HG03196 (cell line): Measurements from ENCODE around the gene ABCB8.
"Not testable (repeated sequence)": the region's sequence is repeated elsewhere in the genome, so short reads cannot be mapped to it uniquely, and the experiment has no call there.

Source experiments
- ATAC-seq: cut with Tn5 transposase; IDR thresholded peaks from one replicate; pipeline ENCODE4 v1.9.1; 2021; ENCODE audit not compliant: unreplicated experiment

The ABCB8 gene

GRCh38 chr7:151013733-151014497 is 14.3 kb upstream of the ABCB8 start:
- no peak for ATAC-seq

DNA sequence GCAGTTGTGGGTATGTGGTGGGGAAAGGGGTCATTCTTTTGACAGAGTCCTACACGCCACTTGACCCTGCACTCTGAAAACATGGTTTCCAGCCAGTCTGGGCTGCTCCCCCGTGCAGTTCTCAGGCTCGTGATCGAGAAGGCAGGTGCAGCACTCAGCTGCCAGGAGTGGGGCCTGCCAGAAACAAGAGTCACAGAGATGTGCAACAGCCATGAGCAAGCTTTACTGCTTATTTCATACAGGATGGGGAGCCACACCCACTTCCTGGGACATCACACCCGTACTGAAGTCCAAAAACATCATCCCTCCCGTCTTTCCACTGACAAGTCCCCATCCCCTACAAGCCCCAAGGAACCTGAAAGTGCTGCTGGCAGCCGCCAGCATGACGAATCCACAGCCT is 13.3 kb upstream of the ABCB8 start:
- no peak for ATAC-seq

DNA sequence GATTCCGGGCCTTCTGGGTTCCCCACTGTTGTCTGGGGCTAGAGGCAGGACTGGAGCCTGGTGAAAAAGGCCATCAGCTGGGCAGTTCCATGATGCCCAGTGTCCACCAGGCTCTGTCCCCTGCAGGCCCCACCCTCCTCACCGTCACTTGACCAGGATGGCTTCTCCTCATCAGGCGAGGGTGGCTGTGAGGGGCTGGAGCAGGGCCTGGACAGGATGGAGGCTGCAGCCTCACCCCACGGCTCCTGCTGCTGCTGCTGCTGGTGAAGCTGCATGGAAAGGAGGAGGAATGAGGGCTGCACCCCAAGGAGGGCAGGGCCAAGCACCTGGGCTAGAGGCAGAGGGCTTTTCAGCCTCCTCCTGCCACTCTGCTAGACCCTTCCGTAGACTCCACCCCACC is 12.3 kb upstream of the ABCB8 start:
- no peak for ATAC-seq

DNA sequence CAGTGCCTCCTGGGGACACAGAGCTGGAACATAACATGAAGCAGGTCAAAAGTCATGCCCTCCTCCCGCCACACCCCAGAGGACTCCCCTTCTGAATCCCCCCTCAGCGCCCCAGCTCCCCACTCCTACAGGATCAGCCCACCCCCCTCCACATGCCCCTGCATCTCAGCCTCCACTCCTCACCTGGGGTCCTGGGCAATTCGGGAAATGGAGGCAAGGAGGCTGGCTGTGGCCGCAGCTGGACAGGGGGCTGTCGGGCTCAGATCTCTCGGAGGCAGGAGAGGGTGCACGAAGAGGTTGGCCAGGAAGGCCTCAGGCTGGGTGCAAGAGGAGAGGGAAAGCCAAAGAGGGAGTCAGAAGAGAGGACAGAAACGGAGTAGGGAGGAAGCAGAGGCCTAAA is 11.7 kb upstream of the ABCB8 start:
- no peak for ATAC-seq

DNA sequence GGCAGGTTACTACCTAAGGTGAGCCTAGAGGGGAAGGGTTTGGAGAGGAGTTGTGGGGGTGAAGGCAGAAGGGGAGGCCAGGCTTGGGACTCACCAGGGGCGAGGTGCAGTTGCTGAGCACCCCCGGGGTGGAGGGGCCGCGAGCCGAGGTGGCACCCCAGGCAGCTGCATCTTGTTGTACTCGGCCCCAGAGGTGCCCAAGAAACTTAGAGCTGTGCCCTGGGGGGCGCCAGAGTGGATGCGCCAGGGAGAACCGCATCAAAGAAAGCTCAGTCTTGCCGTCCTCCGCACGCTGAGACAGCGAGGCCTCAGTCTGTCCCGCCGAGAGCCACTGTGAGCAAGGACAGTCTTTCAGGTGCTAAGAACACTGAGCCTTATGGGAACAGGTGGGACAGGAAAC is 11.3 kb upstream of the ABCB8 start:
- no peak for ATAC-seq

- no peak for ATAC-seq
These were observed 10.8 kb upstream of the ABCB8 start for GRCh38 chr7:151017370-151017952.

DNA sequence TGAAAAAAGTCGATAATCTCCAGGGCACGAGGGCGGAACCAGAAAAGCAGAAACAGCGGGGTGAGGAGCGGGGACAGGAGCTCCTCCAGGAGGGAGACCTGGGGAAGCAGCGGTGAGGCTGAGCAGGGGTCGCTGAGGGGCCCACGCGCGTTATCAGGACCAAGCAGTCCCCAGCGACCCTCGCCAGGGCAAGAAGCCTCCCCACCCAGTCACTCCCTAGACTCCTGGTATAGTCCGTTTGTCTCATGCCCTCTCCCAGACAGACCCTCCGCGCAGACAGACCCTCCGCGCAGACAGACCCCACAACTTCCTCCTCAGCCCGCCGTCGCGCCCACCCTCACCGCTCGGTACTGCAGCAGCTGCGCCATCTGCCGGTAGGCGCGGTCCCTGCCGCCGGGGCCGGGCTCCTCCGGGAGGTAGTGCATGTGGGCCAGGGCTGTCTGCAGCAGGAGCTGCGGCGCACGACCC is 10.3 kb upstream of the ABCB8 start:
- peak; percentile 56 for ATAC-seq

- no peak for ATAC-seq
These were observed 9.7 kb upstream of the ABCB8 start for GRCh38 chr7:151018421-151019129.

- no peak for ATAC-seq
These were observed 9.2 kb upstream of the ABCB8 start for GRCh38 chr7:151019130-151019447.

GRCh38 chr7:151020231-151020630 is 8.0 kb upstream of the ABCB8 start:
- no peak for ATAC-seq

GRCh38 chr7:151023232-151023631 is 5.0 kb upstream of the ABCB8 start:
- no peak for ATAC-seq

DNA sequence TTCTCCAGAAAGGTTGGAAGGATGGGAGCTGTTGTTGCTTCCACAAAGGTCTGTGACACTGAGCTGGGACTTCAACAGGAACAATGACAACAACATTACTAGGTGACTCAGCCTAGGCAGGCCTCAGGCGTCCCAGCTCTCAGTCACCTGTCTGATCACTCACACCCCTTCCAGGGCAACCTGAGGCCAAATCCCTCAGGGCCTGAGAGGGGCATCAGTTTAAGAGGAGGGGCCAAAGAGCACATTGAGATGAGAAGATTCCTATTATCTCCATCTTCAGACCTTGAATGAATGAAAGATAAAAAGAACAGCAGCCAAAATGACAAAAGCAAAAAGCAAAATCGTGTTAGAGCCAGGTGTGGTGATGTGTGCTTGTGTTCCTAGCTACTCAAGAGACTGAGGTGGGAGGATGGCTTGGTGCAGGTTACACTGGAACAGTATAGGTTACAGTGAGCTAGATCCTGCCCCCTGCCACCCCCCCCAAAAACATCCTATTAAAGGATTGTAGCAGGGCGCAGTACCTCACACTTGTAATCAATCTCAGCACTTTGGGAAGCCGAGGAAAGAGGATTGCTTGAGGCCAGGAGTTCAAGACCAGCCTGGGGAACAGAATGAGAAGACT is 3.7 kb upstream of the ABCB8 start, which contains the start of gene ATG9B:
Gene ATG9B, minus strand, starts transcription at position 60 of the 622 bp plus-strand sequence. CDS start 71 bp downstream, outside the sequence.
- no peak for ATAC-seq

GRCh38 chr7:151025924-151026671 is 2.2 kb upstream of the ABCB8 start:
- ATAC-seq: no peak

DNA sequence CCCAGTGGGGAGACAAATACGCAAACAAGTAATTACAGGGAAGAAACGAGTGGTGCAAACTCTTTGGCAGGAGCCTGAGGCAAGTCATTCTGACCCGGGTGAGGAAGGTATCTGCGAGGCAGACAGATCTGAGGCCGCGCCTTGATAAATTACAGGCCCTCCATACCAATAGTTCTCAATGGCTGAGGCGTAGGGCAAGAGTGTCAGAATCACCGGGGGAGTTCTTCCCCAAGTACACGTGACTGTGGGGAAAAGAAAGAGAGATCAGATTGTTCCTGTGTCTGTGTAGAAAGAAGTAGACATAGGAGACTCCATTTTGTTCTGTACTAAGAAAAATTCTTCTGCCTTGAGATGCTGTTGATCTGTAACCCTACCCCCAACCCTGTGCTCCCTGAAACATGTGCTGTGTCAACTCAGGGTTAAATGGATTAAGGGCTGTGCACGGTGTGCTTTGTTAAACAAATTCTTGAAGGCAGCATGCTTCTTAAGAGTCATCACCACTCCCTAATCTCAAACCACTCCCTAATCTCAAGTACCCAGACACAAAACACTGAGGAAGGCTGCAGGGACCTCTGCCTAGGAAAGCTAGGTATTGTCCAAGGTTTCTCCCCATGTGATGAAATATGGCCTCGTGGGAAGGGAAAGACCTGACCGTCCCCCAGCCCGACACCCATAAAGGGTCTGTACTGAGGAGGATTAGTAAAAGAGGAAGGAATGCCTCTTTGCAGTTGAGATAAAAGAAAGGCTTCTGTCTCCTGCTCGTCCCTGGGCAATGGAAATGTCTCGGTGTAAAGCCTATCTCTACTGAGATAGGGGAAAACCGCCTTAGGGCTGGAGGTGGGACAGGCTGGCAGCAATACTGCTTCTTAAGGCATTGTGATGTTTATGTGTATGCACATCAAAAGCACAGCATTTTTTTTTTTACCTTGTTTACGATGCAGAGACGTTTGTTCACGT is 1.2 kb upstream of the ABCB8 start:
- not testable (repeated sequence) for ATAC-seq

DNA sequence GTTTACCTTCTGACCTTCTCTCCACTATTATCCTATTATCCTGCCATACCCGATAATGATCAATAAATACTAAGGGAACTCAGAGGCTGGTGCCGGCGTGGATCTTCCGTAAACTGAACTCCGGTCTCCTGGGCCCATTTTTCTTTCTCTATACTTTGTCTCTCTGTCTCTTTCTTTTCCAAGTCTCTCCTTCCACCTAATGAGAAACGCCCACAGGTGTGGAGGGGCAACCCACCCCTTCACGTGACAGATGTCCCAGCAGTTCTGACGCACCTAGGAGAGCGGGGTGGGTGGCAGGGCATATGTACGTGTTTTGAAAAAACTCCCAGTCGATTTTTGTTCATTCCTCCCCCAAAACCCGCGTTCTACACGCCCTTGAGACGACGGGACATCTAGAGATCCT is 521 bp upstream of the ABCB8 start:
- not testable (repeated sequence) for ATAC-seq

GRCh38 chr7:151028948-151029501 is 775 bp downstream of the ABCB8 start:
- ATAC-seq: no peak

GRCh38 chr7:151031011-151031410 is 2.8 kb downstream of the ABCB8 start:
- ATAC-seq: no peak

DNA sequence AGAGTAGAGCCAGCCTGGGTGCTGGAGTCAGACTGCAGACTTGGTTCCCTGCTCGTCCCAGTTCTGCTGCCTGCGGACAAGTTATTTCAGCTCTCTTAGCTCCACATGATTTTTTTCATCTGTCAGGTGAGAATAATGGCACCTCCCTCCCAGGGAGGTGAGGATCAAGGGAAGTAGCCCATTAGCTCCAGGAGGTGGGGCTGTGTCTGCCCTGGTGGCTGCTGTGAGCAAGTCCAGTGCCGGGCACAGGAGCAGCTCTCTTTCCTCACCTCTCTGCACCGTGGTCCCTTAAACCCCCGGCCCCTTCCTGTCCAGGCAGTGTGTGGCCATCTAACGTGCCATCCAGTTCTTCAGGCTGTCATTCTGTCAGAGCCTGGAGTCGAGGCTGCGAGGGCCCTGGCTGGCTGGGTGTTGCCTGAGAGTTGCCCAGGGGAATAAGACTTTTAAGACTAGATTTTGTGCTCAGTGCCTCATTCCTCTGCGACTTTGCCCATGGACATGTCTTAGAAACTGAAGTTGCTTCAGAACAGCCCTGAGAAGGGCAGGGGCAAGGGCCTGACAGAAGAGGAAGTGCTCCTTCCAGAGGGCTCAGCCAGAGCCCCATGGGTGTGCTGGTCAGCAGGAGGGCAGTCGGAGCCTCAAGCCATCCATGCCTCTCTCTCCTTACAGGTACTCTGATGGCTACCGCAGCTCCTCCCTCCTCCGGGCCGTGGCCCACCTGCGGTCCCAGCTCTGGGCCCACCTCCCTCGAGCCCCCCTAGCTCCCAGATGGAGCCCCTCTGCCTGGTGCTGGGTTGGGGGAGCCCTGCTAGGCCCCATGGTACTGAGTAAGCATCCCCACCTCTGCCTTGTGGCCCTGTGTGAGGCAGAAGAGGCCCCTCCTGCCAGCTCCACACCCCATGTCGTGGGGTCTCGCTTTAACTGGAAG is 5.0 kb downstream of the ABCB8 start:
- no peak for ATAC-seq
